Measurements from ENCODE around the gene MPHOSPH10. TPM values are rescaled to one million over a fixed set of nuclear protein-coding genes. Genes with fewer than 3 reads are reported as not detected.
"Not testable (repeated sequence)": the region's sequence is repeated elsewhere in the genome, so short reads cannot be mapped to it uniquely, and the experiment has no call there.

MPHOSPH10 gene
- total and polyA plus RNA-seq, 2 donors from 2014 or later, result 14.6 to 32.3 TPM

- DNase-seq; H3K9me3 ChIP-seq (ENCODE audit: control insufficient read depth in 2 of 3, insufficient read depth in 1 of 3, low read length in 3 of 3); H3K27ac ChIP-seq (ENCODE audit: low read depth in 2 of 2, low read length in 2 of 2); H3K4me1 ChIP-seq (ENCODE audit: control insufficient read depth in 2 of 3, insufficient read depth in 2 of 3, low read depth in 1 of 3, low read length in 3 of 3); H3K9ac ChIP-seq (ENCODE audit: low read length in 3 of 3); H3K36me3 ChIP-seq (ENCODE audit: control insufficient read depth in 2 of 3, insufficient read depth in 3 of 3, low read length in 3 of 3); H3K27me3 ChIP-seq (ENCODE audit: control insufficient read depth, insufficient read depth, low read length); intact Hi-C loops (cut with DNase I); FAIRE-seq; H3K4me3 ChIP-seq (ENCODE audit: low read length in 3 of 3): not testable (repeated sequence)
Observed at GRCh38 chr2:71085325-71086003, 45.0 kb upstream of the MPHOSPH10 start.

GRCh38 chr2:71089475-71089874, 41.0 kb upstream of the MPHOSPH10 start:
- H3K4me1 ChIP-seq (ENCODE audit: control insufficient read depth in 2 of 3, insufficient read depth in 2 of 3, low read depth in 1 of 3, low read length in 3 of 3); intact Hi-C loops (cut with DNase I); H3K9me3 ChIP-seq (ENCODE audit: control insufficient read depth in 2 of 3, insufficient read depth in 1 of 3, low read length in 3 of 3); H3K27ac ChIP-seq (ENCODE audit: low read depth in 2 of 2, low read length in 2 of 2); FAIRE-seq; DNase-seq; H3K36me3 ChIP-seq (ENCODE audit: control insufficient read depth in 2 of 3, insufficient read depth in 3 of 3, low read length in 3 of 3); H3K9ac ChIP-seq (ENCODE audit: low read length in 3 of 3); H3K4me3 ChIP-seq (ENCODE audit: low read length in 3 of 3); H3K27me3 ChIP-seq (ENCODE audit: control insufficient read depth, insufficient read depth, low read length): not testable (repeated sequence)

- intact Hi-C loops (cut with DNase I); FAIRE-seq: not testable (repeated sequence)
Observed at GRCh38 chr2:71091808-71092207, 38.6 kb upstream of the MPHOSPH10 start.

GRCh38 chr2:71092491-71093260, 37.8 kb upstream of the MPHOSPH10 start:
- H3K4me3 ChIP-seq (ENCODE audit: low read length in 3 of 3); intact Hi-C loops (cut with DNase I); H3K27me3 ChIP-seq (ENCODE audit: control insufficient read depth, insufficient read depth, low read length); H3K4me1 ChIP-seq (ENCODE audit: control insufficient read depth in 2 of 3, insufficient read depth in 2 of 3, low read depth in 1 of 3, low read length in 3 of 3); H3K9ac ChIP-seq (ENCODE audit: low read length in 3 of 3); H3K27ac ChIP-seq (ENCODE audit: low read depth in 2 of 2, low read length in 2 of 2); H3K36me3 ChIP-seq (ENCODE audit: control insufficient read depth in 2 of 3, insufficient read depth in 3 of 3, low read length in 3 of 3); FAIRE-seq; H3K9me3 ChIP-seq (ENCODE audit: control insufficient read depth in 2 of 3, insufficient read depth in 1 of 3, low read length in 3 of 3): not testable (repeated sequence)
- DNase-seq, result peak in 1 of 5 donors; percentile 43

More at GRCh38 chr2:71091808-71092207, 38.6 kb upstream of the MPHOSPH10 start:
- not testable (repeated sequence) for H3K27ac ChIP-seq (ENCODE audit: low read depth in 2 of 2, low read length in 2 of 2); H3K9me3 ChIP-seq (ENCODE audit: control insufficient read depth in 2 of 3, insufficient read depth in 1 of 3, low read length in 3 of 3); H3K9ac ChIP-seq (ENCODE audit: low read length in 3 of 3); H3K4me3 ChIP-seq (ENCODE audit: low read length in 3 of 3); H3K36me3 ChIP-seq (ENCODE audit: control insufficient read depth in 2 of 3, insufficient read depth in 3 of 3, low read length in 3 of 3); H3K27me3 ChIP-seq (ENCODE audit: control insufficient read depth, insufficient read depth, low read length); H3K4me1 ChIP-seq (ENCODE audit: control insufficient read depth in 2 of 3, insufficient read depth in 2 of 3, low read depth in 1 of 3, low read length in 3 of 3); DNase-seq

GRCh38 chr2:71100195-71100964, 30.1 kb upstream of the MPHOSPH10 start:
- H3K4me1 ChIP-seq (ENCODE audit: control insufficient read depth in 2 of 3, insufficient read depth in 2 of 3, low read depth in 1 of 3, low read length in 3 of 3), result no peaks in the 10 kb centered on the region
- no peaks in the 10 kb centered on the region for H3K9me3 ChIP-seq (ENCODE audit: control insufficient read depth in 2 of 3, insufficient read depth in 1 of 3, low read length in 3 of 3)
- H3K4me3 ChIP-seq (ENCODE audit: low read length in 3 of 3), result no peak overlapping the region
- no peak overlapping the region for H3K27ac ChIP-seq (ENCODE audit: low read depth in 2 of 2, low read length in 2 of 2)
- no peaks in the 10 kb centered on the region for H3K27me3 ChIP-seq (ENCODE audit: control insufficient read depth, insufficient read depth, low read length)
- peak in 3 of 5 donors; percentile 24 to 59 (median 38) for DNase-seq
- peak; percentile 39 for FAIRE-seq
- H3K36me3 ChIP-seq (ENCODE audit: control insufficient read depth in 2 of 3, insufficient read depth in 3 of 3, low read length in 3 of 3), result no peaks in the 10 kb centered on the region
- no peak overlapping the region for H3K9ac ChIP-seq (ENCODE audit: low read length in 3 of 3)
- intact Hi-C loops (cut with DNase I), result no loop called here
- TF ChIP-seq CTCF (IDR thresholded peaks at IDR 0.05; ENCODE audit: borderline replicate concordance, extremely low read depth, insufficient read depth), result peak; percentile 64
